Right forelimb (tissue), 1 donor: ENCODE results near the gene PUSL1.

Experiments
- DNase-seq: peaks from one replicate; pipeline ENCODE4 v3.0.0-alpha.2; 2018

PUSL1 gene

DNA sequence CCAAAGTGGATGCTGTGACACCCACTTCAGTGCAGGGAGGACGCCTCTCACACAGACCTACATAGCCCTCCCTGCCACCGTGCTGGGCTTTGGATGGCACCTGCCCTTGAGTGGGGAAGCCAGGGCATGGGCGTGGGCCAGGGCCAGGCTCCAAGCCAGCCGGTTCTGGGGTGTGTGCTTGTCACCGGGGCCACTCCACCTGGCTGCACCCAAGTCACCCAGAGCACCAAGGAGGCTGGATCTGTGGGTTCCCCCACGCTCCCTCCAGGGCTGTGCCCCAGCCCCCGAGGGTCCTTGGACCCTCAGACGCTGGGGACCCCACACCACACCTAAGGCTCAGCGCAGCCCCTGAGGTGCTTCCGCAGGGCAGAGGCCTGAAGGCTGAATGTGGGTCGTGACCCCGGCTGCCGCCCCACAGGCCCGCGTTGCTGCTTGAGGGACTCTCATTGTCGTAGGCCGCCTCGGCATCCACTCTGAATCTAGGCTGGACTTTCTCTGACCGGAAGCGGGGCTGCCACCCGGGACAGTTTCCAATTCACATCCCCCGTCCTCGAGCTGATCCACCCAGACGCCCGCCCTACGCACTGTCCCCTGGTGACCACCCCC is 48.5 kb downstream of the PUSL1 start:
- DNase-seq, result no peak

DNA sequence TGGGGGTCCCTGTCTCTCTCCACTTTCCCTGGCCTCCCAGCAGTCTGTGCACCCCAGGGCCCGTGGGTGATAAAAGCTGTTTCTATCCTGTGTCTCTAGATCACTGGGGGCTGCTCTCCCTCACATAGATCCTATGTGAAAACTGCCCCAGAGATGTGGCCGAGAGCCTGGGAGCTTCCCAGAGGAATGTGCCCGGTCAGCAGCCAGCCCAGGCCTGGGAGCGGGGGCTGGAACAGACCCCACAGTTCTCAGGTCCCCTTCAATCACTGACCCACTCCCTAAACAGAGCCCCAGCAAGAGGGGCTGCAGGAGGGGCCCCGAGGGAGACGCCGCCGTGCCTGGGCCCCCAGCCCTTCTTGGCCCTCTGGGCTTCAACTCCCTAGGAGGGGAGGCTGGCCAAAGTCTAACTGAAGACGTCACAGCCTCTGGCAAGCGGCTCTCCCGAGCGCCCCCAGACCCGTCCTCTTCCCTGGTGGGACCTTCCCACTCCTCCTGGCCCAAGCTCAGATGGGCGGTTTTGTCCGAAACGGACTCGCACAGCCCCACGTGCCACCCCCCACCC is 49.6 kb downstream of the PUSL1 start:
- DNase-seq, result no peak

DNA sequence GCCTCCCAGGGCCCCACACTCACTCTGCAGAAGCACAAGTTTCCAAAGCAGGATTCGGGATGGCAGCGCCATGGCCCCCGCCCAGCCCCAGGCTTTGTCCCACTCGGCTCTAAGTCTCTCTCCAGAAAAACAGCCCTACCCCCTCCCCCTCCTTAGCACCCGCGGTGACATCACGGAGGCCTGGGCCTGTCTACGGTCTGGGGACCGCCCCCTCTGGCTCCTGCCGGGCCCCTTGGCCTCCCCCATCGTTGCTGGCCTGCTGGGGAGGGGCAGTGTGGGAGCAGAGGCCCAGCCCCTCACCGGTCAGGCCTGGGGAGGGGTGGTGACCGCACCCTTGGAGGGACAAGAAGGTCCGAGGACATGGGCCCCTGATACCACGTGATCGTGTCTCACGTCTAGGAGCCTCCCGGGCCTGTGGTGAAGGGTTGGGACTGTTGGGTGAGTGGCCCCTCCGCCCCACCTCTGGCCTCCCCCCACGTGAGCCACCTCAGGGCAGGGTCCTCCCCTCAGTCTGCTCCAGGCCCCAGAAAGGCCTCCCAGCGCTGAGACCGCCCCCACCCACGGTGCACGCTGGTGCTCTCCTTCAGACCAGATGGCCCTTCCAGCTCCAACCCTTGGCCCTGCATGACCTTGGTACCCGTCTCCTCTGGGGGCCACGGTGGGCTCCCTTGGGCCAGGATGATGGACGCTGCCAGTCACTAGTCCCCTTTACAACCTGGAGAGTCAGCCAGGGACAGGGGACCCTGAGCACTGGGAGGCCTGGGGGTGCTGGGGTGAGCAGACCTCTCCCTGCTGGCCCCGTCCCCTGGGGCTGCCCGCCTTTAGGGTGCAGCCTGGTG is 50.3 kb downstream of the PUSL1 start, which contains the start of gene MXRA8:
MXRA8 (minus strand) TSS at position 123 of the 839 bp plus-strand sequence; CDS start at position 72, 51 bp downstream.
- peak; percentile 92 for DNase-seq

DNA sequence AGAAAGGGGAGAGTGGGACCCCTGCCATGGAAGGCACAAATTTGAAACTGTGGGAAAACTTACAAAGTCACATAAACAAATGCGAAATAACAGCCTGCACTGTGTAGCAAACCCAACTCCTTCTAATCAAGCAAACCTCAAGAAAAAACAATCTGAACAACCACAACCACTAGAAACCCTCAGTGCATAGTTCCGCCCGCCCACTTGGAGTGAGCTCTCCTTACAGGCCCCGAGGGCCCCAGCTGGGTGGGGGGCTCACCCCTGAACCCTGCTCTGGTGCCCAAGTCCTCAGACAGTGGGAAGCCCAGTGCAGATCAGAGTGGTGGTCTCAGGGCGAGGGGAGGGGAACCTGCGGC is 50.9 kb downstream of the PUSL1 start:
- DNase-seq, result no peak

DNA sequence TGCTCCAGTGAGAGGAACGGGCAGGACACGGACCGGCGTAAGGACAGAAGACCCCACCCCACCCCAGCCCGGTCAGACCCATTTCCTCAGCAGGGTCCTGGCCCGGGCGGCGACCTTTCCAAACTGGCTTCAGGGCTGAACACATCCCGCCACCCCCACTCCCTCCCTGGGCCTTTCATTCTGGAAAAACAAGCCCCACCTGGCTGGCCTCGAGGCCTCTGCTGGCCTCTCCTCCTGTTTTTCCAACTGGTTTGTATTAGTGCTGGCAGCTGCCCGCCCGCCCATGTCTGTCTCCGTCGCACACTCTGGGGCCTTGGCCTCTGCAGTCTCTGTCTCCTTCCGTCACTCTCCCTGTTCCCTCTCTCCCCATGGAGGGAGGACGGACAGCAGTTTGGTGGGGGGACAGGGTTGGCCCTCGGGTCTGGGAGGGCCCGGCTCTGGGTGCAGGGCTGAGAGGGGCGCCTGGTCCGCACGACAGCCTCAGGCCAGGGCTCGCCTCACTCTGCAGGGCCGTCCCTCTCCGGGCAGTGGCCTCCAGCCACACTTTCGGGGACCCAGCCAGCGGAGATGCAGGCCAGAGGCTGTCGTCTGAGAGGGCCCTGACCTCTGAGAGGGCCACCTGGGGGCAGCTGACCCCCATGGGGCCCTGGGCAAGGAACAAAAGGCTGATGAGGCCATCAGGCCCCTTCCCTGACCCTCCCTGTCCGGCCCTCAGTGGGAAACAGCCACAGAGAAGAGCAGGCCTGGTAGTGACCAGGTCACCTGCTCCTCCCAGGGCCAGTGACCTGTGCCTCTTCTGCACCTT is 51.5 kb downstream of the PUSL1 start:
- DNase-seq, result peak; percentile 85

GRCh38 chr1:1360506-1361169 is 52.2 kb downstream of the PUSL1 start:
- DNase-seq, result peak; percentile 75
